Measurements from ENCODE around the gene MSTO1.
"Not testable (repeated sequence)": the region's sequence is repeated elsewhere in the genome, so short reads cannot be mapped to it uniquely, and the experiment has no call there.

MSTO1 gene

DNA sequence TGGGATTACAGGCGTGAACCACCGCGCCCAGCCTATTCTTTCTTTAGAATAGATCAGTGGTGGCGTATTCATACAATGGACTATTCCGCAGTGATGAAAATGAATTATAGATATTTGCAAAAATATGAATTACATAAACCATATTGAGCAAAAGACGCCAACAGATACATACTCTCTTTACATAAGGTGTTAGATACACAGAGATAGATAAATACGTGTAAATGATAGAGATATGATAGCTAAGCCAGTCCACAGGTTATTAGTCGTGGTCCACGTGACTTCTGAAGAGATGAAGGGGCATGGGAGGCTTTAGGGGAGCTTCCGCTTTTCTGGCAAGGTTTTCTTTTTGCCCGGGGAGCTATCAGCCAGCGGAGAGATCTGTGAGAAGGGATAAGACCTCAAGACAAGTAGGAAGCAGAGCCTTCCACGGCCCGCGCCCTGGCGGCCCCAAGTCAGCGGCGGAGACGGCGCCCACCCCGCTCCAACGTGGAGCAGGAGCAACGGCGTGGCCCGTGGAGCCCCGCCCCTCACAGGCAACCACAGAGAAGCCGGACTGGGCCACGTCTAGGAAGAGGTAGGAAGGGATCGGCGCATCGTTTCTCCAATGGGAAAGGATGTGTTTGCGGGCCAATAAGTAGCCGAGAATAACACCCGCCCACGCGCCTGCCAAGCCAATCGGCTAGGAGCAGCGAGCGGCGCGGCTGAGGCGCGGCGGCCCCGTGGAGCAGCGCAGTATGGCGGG is at the start of gene MSTO1:
TSS of gene MSTO1 (plus strand) at position 704 of the 742 bp plus-strand sequence. CDS start at position 735, 31 bp downstream.
- peak; percentile 68 for DNase-seq

DNA sequence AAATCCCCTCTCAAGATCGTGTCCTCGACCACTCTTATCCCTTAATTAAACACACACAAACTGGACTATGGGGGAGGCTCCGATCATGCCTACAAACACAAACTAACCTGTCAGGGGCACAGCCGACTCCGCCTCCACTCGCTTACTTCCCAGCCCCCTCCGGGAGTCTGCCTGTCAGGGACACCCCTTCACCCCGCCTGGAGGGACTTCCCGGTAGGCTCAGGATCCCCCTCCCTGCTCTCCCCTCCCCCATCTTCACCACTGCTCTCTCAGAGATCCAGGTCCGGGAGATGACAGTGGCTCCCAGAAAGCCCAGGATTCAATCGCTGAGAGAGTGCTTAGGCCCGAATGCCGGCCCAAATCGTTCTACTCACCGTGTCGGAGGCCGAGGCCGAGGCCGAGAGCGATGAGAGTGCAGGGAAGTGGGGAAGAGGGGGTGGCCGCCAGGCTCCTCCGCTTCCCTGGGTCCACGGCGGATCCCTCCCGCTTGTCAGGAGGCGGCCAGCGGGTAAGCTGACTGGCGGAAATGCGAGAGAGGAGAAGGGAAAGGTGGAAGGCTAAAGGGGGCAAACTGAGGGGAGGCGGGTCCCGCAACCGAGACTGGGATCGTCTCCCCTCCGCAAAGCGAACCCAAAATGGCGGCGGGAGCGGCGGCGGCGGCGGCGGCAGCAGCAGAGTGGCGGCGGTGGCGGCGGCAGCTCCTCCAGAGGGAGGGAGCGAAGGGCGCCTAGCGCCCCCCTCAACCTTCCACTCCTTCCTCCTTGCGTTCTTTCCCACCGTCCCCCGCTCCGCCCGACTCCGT is 48.0 kb upstream of the MSTO1 start:
- DNase-seq: peak; percentile 35

DNA sequence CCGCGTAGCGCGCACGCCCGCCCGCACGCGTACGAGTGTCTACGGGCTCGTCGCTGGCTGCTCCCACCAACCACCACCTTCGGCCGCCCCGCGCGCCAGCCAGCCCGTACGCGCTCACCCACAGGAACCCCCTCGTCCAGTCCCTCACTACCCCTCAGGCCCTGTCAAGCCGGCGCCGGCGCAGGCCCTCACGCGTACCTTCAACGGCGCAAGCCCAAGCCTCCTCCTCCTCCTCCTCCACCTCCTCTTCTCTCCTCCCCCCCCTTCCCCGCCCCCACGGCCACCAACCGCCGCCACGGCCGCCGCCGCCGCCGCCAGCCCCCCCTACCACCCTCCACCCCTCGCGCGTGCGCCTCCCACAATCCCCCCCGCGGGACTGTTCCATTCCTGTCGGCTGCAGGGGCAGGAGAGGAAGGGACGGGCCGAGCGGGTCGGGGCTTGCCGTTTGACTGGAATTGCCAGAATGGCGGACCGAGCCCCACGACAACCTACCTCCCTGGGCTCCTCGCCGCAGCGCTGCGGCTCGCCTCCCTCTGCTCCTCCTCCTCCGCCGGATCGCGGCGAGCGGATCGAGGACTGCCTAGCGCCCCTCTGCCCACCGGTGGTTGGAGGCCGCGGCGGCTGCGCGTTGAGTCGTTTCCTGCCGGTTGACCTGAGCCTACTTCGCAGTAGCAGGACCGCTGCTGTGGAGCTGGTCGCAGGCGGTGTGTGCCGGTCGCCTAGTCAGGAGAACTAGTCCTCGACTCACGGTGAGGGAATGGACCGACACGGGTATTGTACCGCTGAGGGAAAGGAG is 47.2 kb upstream of the MSTO1 start, which contains the start of gene ASH1L:
TSS of gene ASH1L (minus strand) at position 223 of the 796 bp plus-strand sequence. CDS start 41,284 bp downstream, outside the sequence.
- peak; percentile 89 for DNase-seq

DNA sequence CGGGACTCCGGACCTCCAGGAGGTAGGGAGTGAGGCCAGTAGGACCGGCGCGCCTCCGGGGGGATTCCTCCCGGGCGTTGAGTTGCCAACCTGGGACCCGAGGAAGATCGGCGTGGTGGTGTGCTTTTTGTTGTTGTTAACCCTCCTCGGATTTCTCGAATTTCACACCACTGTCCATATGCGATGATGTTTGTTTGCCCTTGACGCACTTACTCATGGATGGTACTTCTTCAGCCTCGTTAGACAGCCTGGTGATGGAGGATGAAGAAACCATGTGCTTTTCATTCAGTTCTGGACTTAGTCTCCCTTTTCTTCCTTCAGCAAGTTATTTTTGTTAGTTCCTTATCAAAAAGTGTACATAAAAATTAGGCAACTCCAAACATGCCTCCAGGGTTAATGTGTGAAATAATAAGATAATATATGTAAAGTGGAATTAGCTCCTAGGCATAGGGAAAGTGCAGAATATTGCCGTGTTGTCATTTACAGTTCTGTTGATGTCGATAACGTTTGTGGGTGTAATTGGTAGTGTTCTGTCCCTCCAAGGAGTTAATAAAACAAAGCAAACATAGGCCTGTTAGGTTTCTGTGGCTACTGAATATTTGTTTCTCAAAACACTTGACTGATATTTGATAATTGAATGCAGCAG is 46.5 kb upstream of the MSTO1 start:
- not testable (repeated sequence) for DNase-seq

DNA sequence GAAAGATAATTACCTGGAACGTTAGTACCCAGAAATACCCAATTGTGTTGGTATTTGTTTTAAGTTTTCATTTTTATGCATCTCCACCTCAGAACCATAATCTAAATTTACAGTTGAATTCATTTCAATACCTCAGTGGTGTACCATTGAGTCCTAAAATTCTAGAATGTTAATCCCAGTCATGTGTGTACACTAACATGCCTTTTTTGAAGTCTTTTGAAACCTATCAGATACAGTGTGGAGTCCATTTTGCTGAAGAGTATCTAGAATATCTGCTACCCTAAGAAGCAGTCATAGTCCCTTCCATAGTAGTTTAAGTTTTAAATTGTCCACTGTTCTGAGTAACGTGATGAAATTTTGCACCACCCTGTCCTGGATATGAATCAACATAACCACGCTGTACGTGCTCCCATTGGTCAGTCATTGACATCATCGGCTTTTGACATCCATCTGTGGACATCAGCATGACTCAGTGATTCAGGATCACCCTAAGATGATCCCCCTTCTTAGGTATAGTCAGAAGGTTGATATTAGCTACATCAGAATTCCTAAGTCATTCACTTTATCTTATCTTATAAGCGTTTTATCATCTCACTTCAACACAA is 39.9 kb upstream of the MSTO1 start:
- no peak for DNase-seq

DNA sequence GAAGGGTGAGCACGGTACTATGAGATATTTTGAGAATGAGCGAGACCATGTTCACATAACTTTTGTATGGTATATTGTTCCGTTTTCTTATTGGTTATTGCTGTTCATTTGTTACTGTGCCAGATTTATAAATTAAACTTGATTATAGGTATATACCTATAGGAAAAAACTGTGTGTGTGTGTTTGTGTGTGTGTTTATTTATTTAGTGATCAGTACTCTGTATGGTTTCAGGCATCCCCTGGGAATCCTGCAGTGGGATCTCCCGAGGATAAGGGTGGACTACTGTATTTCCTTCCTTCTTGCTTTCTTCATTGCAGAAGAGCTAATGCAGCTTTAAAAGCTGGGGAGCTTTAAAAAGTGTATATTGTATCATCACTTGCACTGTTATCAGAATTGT is 39.4 kb upstream of the MSTO1 start:
- DNase-seq: no peak

DNA sequence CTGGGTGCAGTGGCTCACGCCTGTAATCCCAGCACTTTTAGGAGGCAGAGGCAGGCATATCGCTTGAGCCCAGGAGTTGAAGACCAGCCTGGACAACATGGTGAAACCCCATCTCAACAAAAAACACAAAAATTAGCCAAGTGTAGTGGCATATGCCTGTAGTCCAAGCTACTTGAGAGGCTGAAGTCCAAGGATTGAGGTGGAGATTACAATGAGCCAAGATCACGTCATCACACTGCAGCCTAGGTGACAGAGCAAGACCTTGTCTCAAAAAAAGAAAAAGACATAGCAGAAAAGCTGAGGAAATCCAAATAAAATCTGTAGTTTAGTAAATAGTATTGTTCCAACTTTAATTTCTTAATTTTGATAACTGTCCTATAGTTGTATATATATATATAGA is 35.9 kb upstream of the MSTO1 start:
- DNase-seq: no peak

DNA sequence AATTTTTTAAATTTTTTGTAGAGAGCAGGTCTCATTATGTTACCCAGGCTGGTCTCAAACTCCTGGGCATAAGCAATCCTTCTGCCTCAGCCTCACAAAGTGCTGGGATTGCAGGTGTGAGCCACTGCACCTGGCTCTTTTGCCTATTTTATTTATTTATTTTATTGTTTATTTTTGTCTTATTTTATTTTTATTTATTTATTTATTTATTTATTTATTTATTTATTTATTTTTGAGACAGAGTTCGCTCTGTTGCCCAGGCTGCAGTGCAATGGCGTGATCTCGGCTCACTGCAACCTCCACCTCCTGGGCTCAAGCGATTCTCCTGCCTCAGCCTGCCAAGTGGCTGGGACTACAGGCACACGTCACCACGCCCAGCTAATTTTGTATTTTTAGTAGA is 34.4 kb upstream of the MSTO1 start:
- not testable (repeated sequence) for DNase-seq

DNA sequence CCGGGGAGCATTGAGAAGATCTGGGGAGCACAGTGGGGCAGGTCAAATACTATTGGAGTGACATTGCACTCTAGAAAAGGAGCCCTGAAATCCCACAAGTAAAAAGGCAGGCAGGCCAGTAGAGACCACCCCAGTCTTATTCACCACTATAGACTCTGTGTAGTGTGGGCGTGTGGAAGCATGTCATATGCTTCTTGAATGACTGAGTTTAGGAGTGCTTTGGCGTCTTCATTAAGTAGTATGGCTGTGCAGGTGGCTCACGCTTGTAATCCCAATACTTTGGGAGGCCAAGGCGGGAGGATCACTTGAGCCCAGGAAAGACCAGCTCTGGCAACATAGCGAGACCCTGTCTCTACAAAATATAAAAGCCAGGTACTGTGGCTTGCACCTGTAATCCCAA is 26.2 kb upstream of the MSTO1 start:
- not testable (repeated sequence) for DNase-seq

DNA sequence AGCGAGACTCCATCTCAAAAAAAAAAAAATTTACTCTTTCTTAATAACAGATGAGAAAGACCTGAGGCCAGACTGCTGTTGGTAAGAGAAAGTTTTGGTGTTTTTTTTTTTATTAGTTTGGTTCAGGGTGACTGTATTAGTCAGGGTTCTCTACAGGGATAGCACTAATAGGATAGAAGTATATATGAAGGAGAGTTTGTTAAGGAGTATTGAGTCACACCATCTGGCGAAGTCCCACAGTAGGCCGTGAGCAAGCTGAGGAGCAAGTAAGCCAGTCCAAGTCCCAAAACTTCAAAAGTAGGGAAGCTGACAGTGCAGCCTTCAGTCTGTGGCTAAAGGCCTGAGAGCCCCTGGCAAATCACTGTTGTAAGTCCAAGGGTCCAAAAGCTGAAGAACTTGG is 20.7 kb upstream of the MSTO1 start:
- DNase-seq: not testable (repeated sequence)

DNA sequence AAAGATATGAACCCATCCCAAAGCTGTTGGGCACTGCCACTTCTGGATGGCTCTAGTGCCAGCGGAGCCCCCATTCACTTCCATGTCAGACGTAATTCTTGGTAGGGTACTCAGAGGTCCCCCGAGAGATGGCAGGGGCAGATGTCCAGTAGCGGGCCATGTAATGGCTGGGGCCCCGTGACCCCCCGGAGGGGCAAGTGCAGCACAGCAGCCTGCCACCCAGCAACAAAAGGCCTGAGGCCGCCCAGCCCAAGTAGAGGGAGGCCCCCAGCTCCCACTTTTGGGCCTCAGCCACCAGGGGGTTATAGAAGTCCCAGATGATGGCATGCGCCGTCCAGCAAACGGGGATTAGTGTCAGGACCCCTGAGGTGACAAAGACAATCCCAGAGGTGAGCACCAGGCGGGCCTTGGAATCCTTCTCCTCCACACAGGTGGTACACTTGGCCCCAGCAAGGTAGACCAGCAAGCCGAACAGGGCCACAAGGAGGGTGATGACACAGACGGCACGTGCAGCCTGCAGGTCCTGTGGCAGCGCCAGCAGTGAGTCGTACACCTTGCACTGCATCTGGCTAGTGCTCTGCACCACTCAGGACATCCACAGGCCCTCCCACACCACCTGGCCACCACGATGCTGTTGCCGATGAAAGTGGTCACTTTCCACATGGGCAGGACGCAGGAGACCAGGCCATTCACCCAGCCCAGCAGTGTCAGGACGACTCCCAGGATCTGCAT is 19.3 kb upstream of the MSTO1 start:
- DNase-seq: not testable (repeated sequence)

DNA sequence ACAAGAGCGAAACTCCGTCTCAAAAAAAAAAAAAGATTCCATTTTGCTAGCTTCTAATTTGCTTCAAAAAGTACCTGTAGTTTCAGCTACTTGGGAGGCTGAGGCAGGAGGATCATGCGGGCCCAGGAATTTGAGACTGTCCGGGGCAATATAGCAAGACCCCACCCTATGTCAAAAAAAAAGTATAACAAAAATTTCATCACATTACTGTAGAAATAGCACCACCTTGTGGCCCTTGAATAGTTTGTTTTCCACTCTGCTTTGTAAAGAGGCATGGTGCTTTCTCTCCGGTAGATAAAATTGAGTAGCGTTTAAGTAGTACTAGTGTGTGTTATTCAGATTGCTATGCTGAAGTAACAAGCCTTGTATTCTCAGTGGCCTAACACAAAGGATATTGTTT is 18.2 kb upstream of the MSTO1 start:
- DNase-seq: no peak

DNA sequence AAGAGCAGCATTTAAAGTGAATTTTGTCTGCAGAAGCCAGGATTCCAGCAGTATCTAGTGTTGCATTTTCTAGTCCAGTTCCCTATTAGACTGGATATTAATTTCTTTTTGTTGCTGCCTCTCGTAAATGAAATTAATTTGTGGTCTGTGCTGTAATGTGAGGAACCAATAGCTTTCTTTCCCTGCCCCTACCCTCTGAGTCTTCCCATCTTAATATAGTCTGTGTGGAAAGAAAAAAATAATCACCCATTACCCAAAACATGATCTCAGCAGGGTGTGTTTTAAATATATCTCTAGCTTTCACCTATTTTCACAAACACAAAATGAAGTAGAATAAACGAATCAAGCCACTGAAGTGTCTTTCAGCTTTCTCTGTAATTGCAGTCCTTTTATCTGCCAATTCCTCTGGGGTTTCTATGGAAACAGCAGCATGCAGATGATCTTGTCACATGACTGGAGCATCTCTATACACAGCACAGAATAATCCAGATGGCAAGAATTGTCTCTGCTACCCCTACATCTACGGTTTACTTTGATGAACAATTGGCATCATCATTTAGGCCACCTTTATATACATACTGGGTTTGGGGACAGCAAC is 14.0 kb upstream of the MSTO1 start:
- not testable (repeated sequence) for DNase-seq

DNA sequence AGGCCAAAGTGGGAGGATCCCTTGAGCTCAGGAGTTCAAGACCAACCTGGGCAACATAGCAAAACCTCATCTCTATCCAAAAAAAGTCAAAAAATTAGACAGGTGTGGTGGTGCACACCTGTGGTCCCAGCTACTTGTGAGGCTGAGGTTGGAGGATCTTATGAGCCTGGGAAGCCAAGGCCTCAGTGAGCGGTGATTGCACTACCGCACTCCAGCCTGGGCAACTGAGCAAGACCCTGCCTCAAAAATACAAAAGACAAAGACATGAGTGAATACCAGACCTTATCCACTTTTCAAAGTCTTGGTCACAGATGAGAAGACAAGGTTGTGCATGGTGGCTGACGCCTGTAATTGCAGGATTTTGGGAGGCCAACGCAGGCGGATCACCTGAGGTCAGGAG is 13.2 kb upstream of the MSTO1 start:
- DNase-seq: no peak

DNA sequence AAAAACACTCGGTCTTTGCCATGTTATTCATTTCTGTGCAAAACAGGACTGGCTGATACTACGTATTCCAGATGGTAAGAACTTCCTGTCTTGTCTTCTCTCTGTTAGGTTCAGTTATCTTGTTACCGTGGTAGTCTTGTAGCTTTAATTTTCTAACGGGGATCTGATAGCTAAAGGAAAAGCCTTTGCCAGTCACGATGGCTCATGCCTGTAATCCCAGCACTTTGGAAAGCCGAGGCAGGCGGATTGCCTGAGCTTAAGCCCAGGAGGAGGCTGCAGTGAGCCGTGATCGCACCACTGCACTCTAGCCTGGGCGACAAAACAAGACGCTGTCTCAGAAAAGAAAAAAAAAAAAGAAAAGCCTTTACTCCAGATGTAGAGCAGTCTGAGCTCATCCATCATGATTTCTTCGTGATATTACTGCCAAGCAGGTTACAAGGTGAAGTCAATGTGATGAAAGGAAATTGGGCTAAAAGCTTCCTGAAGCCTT is 11.1 kb upstream of the MSTO1 start:
- DNase-seq: no peak

DNA sequence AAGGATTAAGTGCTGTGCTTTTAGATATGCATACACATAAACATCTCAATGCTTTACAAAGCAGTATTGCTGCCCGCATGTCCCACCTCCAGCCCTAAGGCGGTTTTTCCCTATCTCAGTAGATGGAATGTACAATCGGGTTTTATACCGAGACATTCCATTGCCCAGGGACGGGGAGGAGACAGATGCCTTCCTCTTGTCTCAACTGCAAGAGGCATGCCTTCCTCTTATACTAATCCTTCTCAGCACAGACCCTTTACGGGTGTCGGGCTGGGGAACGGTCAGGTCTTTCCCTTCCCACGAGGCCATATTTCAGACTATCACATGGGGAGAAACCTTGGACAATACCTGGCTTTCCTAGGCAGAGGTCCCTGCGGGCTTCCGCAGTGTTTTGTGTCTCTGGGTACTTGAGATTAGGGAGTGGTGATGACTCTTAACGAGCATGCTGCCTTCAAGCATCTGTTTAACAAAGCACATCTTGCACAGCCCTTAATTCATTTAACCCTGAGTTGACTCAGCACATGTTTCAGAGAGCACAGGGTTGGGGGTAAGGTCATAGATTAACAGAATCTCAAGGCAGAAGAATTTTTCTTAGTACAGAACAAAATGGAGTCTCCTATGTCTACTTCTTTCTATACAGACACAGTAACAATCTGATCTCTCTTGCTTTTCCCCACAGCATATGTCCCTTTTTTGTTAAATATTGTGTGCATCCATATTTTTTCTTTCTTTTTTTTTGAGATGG is 10.0 kb upstream of the MSTO1 start:
- DNase-seq: not testable (repeated sequence)

DNA sequence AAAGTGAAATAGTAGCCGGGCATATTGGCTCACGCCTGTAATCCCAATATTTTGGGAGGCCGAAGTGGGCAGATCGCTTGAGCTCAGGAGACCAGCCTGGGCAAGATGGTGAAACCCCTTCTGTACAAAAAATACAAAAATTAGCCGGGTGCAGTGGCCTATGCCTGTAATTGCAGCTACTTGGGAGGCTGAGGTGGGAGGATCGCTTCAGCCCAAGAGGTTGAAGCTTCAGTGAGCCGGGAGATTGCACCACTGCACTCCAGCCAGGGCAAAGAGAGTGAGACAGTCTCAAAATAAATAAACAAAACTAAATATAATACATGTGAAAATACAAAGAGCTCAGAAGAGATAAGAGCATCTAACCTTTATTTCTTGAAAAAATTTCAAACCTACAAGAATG is 2.3 kb upstream of the MSTO1 start:
- no peak for DNase-seq

DNA sequence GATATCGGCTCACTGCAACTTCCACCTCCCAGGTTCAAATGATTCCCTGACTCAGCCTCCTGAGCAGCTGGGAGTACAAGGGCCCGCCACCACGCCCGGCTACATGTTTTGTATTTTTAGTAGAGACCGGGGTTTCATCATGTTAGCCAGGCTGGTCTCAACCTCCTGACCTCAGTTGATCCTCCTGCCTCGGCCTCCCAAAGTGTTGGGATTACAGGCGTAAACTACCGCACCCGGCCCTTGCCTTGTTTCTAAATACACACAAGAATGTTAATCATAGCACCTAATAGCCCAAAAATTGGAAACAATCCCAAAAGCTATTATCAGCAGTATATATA is 1.2 kb upstream of the MSTO1 start:
- no peak for DNase-seq

DNA sequence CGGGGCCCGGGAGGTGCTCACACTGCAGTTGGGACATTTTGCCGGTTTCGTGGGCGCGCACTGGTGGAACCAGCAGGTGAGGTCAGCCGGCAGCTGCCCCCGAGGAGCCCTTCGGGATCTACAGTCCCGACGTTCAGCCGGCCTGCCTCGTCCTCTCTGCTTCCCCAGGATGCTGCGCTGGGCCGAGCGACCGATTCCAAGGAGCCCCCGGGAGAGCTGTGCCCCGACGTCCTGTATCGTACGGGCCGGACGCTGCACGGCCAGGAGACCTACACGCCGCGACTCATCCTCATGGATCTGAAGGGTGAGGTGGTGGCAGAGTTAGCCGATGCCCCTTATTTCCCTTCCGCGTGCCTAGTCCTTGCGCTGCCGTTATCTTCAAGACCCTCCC is 234 bp downstream of the MSTO1 start:
- DNase-seq: not testable (repeated sequence)

DNA sequence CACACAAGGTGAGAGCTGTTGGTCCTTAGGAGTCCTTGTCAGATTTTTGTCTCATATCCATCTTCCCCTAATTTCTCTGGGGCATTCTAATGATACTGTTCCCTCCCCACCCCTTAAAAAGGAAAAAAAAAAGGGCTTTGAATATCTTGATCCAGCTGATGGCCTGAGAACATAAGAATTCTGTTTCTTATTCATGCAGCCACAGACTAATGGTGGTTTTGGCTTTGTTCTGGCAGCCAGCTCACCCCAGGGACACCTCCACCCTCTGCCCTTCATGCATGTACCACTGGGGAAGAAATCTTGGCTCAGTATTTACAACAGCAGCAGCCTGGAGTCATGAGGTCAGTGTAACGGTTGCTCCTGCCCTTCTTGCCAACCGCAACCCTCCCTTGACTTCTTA is 3.2 kb downstream of the MSTO1 start:
- DNase-seq: not testable (repeated sequence)
